Measurements from ENCODE around the gene CCDC178. TPM values are rescaled to one million over a fixed set of nuclear protein-coding genes. Genes with fewer than 3 reads are reported as not detected.

The CCDC178 gene
- total RNA-seq, 6 experiments from 2014 or later, result not detected

DNA sequence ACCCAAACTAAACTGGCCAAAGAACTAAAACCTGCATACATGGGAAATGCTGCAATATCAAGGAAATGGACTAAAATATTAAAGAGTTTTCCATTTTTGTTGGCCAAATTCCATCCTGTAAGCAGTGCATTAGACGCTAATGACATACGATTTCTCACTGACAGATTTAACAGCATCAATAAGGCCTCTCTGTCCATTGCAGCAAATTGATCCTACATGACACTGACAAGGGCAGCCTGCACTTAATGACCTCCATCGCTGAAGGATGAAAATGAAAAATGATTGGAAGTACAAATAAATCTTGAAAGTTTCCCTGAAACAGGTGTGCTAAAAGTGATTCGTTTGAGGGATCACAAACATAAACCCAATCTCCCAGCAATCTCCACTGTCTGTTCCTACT, 350.1 kb downstream of the CCDC178 start:
- DNase-seq, result no peak
- no peak overlapping the region for H3K27ac Mint-ChIP-seq
- no peaks in the 10 kb centered on the region for H3K4me1 Mint-ChIP-seq (ENCODE audit: low read depth)
- H3K27me3 Mint-ChIP-seq (ENCODE audit: insufficient read depth), result no peaks in the 10 kb centered on the region
- TF ChIP-seq, protein P1, sequence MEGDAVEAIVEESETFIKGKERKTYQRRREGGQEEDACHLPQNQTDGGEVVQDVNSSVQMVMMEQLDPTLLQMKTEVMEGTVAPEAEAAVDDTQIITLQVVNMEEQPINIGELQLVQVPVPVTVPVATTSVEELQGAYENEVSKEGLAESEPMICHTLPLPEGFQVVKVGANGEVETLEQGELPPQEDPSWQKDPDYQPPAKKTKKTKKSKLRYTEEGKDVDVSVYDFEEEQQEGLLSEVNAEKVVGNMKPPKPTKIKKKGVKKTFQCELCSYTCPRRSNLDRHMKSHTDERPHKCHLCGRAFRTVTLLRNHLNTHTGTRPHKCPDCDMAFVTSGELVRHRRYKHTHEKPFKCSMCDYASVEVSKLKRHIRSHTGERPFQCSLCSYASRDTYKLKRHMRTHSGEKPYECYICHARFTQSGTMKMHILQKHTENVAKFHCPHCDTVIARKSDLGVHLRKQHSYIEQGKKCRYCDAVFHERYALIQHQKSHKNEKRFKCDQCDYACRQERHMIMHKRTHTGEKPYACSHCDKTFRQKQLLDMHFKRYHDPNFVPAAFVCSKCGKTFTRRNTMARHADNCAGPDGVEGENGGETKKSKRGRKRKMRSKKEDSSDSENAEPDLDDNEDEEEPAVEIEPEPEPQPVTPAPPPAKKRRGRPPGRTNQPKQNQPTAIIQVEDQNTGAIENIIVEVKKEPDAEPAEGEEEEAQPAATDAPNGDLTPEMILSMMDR (IDR thresholded peaks at IDR 0.05), result no peak
- no peak overlapping the region for H3K4me3 Mint-ChIP-seq
- H3K9me3 Mint-ChIP-seq, result peaks cover 12% of the 10 kb centered on the region; the same call in 1 of the 2 replicates
- no peaks in the 10 kb centered on the region for H3K36me3 Mint-ChIP-seq (ENCODE audit: low read depth)

GRCh38 chr18:33076601-33077000, 363.9 kb downstream of the CCDC178 start:
- Mint-ChIP-seq H3K9me3 (peaks cover 45% of the 10 kb centered on the region), H3K4me1 (ENCODE audit: low read depth) (no peaks in the 10 kb centered on the region), H3K27me3 (ENCODE audit: insufficient read depth) (no peaks in the 10 kb centered on the region), H3K36me3 (ENCODE audit: low read depth) (peaks cover 15% of the 10 kb centered on the region; the same call in 1 of the 2 replicates), H3K4me3 (no peak overlapping the region), H3K27ac (no peak overlapping the region)
- DNase-seq, result no peak
- TF ChIP-seq, protein P1 (IDR thresholded peaks at IDR 0.05), result no peak

- TF ChIP-seq, protein P1 (IDR thresholded peaks at IDR 0.05), result no peak
Observed at GRCh38 chr18:33074125-33074524, 366.4 kb downstream of the CCDC178 start.

GRCh38 chr18:33062834-33063364, 377.6 kb downstream of the CCDC178 start:
- Mint-ChIP-seq H3K4me1 (ENCODE audit: low read depth) (no peaks in the 10 kb centered on the region), H3K4me3 (no peak overlapping the region), H3K36me3 (ENCODE audit: low read depth) (no peaks in the 10 kb centered on the region), H3K27me3 (ENCODE audit: insufficient read depth) (no peaks in the 10 kb centered on the region), H3K27ac (no peak overlapping the region), H3K9me3 (peaks cover 67% of the 10 kb centered on the region)
- TF ChIP-seq, protein P1 (IDR thresholded peaks at IDR 0.05), result no peak
- no peak for DNase-seq

More at GRCh38 chr18:33074125-33074524, 366.4 kb downstream of the CCDC178 start:
- Mint-ChIP-seq H3K4me3 (no peak overlapping the region), H3K27me3 (ENCODE audit: insufficient read depth) (no peaks in the 10 kb centered on the region), H3K36me3 (ENCODE audit: low read depth) (peaks cover 10% of the 10 kb centered on the region; the same call in 1 of the 2 replicates), H3K4me1 (ENCODE audit: low read depth) (no peaks in the 10 kb centered on the region), H3K9me3 (peaks cover 37% of the 10 kb centered on the region), H3K27ac (no peak overlapping the region)
- DNase-seq, result no peak

GRCh38 chr18:33052886-33053285, 387.6 kb downstream of the CCDC178 start:
- no peak for DNase-seq
- H3K4me3 Mint-ChIP-seq, result no peak overlapping the region

More at GRCh38 chr18:33052886-33053285, 387.6 kb downstream of the CCDC178 start:
- no peaks in the 10 kb centered on the region for H3K27me3 Mint-ChIP-seq (ENCODE audit: insufficient read depth)
- no peaks in the 10 kb centered on the region for H3K36me3 Mint-ChIP-seq (ENCODE audit: low read depth)
- H3K27ac Mint-ChIP-seq, result no peak overlapping the region
- peaks cover 36% of the 10 kb centered on the region for H3K9me3 Mint-ChIP-seq
- TF ChIP-seq, protein P1 (IDR thresholded peaks at IDR 0.05), result no peak
- H3K4me1 Mint-ChIP-seq (ENCODE audit: low read depth), result no peaks in the 10 kb centered on the region

Data from HFFc6 (cell line).